Rectal smooth muscle tissue (tissue), 1 donor: ENCODE results near the gene ING4.
"Not testable (repeated sequence)": the region's sequence is repeated elsewhere in the genome, so short reads cannot be mapped to it uniquely, and the experiment has no call there.

Experiments
- H3K27ac ChIP-seq: one replicate; pipeline ENCODE4 v1.7.0; 2013; ENCODE audit warnings: low read depth, low read length, inconsistent platforms
- H3K27me3 ChIP-seq: one replicate; pipeline ENCODE4 v1.7.0; 2013; ENCODE audit warnings: low read length; ENCODE audit not compliant: control insufficient read depth, insufficient read depth
- H3K36me3 ChIP-seq: one replicate; pipeline ENCODE4 v1.7.0; 2013; ENCODE audit warnings: low read length; ENCODE audit not compliant: control insufficient read depth, insufficient read depth
- H3K4me1 ChIP-seq: one replicate; pipeline ENCODE4 v1.7.0; 2013; ENCODE audit warnings: low read length; ENCODE audit not compliant: control insufficient read depth, insufficient read depth
- H3K4me3 ChIP-seq: one replicate; pipeline ENCODE4 v1.7.0; 2013; ENCODE audit warnings: low read length
- H3K9ac ChIP-seq: one replicate; pipeline ENCODE4 v1.7.0; 2013; ENCODE audit warnings: low read length

ING4 gene

GRCh38 chr12:6662906-6663742 lies at the start of gene ING4:
Gene ING4, minus strand, starts transcription at chr12:6663119. Its CDS starts 18 bp downstream, at chr12:6663101.
- Histone ChIP-seq H3K27ac (peak within 1 kb of the TSS; percentile 76), H3K4me1 (peaks cover 6% of the 10 kb centered on the region), H3K4me3 (peak within 1 kb of the TSS; percentile 86), H3K36me3 (no peaks in the 10 kb centered on the region), H3K9ac (peak within 1 kb of the TSS; percentile 59), H3K27me3 (no peaks in the 10 kb centered on the region)

DNA sequence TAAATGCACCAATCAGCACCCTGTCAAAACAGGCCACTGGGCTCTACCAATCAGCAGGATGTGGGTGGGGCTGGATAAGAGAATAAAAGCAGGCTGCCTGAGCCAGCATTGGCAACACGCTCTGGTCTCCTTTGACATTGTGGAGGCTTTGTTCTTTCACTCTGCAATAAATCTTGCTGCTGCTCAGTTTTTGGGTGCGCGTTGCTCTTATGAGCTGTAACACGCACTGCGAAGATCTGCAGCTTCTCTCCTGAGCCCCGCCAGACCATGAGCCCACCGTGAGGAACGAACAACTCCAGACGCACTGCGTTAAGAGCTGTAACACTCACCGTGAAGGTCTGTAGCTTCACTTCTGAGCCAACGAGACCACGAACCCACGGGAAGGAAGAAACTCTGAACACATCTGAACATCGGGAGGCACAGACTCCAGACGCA lies 46.1 kb upstream of the ING4 start:
- H3K9ac ChIP-seq = no peak overlapping the region
- H3K4me1 ChIP-seq = no peaks in the 10 kb centered on the region
- no peaks in the 10 kb centered on the region for H3K36me3 ChIP-seq
- H3K27ac ChIP-seq = no peak overlapping the region
- no peak overlapping the region for H3K4me3 ChIP-seq
- H3K27me3 ChIP-seq = no peaks in the 10 kb centered on the region

GRCh38 chr12:6708351-6708750 lies 45.4 kb upstream of the ING4 start:
- H3K9ac ChIP-seq, H3K4me3 ChIP-seq, H3K27me3 ChIP-seq, H3K36me3 ChIP-seq, H3K4me1 ChIP-seq, H3K27ac ChIP-seq: not testable (repeated sequence)

GRCh38 chr12:6703631-6704030 lies 40.7 kb upstream of the ING4 start:
- H3K27me3 ChIP-seq = peaks cover 21% of the 10 kb centered on the region

DNA sequence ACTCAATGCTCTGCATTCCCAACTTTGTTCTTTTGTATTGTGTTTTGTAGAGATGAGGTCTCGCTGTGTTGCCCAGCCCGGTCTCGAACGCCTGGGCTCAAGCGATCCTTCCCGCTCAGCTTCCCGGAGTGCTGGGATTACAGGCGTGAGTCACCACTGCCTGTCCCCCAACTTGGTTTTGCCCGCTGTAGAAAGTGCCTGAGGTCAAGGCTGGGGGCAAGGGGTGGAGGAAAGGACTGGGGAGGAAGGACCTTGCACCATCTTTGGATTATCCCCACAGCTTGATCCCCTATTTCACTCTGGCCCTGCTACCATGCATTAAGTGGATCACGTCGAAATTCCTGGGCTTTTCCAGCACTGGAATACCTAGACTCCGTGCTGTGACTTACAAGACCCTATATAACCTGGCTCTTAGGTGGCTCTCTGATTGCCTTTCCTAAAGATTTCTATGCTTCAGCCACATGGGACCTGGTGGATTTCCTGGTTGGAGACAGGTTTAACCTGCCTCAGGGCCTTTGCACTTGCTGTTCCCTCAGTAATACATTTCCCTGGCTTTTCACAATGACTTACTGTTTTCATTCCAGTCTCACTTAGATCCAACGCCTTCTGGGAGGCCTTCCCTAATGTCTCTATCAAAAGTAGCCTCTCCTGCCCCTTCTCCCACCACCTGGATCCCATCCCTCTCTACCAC lies 38.3 kb upstream of the ING4 start:
- Histone ChIP-seq H3K36me3 (no peaks in the 10 kb centered on the region), H3K9ac (no peak overlapping the region), H3K4me3 (peak overlapping the region; percentile 52), H3K27ac (no peak overlapping the region), H3K27me3 (peaks cover 26% of the 10 kb centered on the region), H3K4me1 (no peaks in the 10 kb centered on the region)

More at GRCh38 chr12:6703631-6704030, 40.7 kb upstream of the ING4 start:
- H3K36me3 ChIP-seq = no peaks in the 10 kb centered on the region
- no peak overlapping the region for H3K4me3 ChIP-seq
- no peak overlapping the region for H3K27ac ChIP-seq
- no peak overlapping the region for H3K9ac ChIP-seq
- no peaks in the 10 kb centered on the region for H3K4me1 ChIP-seq

DNA sequence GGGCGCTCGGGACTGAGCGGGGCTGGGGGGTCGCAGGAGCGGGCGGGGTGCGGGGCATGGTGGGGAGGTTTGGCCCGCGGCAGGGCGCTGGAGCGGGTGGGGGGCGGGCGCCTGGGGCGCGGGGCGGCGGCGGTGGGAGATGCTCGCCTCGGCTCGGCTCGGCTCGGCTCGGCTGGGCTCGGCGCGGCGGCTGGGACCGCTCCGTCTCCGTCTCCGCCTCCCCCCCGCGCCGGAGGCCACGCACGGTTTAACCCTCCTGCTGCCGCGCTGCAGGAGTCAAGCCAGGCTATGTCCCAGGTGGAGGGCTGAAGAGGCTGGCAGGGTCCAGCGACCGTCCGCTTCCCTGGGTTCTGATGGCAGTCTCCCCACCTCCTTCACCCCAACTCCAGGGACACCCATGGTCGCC lies 37.7 kb upstream of the ING4 start, which contains the start of gene PIANP:
PIANP (minus strand) TSS at position 170 of the 406 bp plus-strand sequence. CDS start 2,754 bp downstream, outside the sequence.
- Histone ChIP-seq H3K4me3 (peak within 1 kb of the TSS; percentile 59), H3K27ac (no peak within 1 kb of the TSS), H3K36me3 (no peaks in the 10 kb centered on the region), H3K4me1 (no peaks in the 10 kb centered on the region), H3K9ac (no peak within 1 kb of the TSS), H3K27me3 (peaks cover 26% of the 10 kb centered on the region)

- H3K9ac ChIP-seq = no peak overlapping the region
- peak overlapping the region; percentile 59 for H3K4me3 ChIP-seq
- H3K27me3 ChIP-seq = peaks cover 26% of the 10 kb centered on the region
- no peaks in the 10 kb centered on the region for H3K36me3 ChIP-seq
- no peaks in the 10 kb centered on the region for H3K4me1 ChIP-seq
- no peak overlapping the region for H3K27ac ChIP-seq
Measured at GRCh38 chr12:6699989-6700645, 37.2 kb upstream of the ING4 start.

DNA sequence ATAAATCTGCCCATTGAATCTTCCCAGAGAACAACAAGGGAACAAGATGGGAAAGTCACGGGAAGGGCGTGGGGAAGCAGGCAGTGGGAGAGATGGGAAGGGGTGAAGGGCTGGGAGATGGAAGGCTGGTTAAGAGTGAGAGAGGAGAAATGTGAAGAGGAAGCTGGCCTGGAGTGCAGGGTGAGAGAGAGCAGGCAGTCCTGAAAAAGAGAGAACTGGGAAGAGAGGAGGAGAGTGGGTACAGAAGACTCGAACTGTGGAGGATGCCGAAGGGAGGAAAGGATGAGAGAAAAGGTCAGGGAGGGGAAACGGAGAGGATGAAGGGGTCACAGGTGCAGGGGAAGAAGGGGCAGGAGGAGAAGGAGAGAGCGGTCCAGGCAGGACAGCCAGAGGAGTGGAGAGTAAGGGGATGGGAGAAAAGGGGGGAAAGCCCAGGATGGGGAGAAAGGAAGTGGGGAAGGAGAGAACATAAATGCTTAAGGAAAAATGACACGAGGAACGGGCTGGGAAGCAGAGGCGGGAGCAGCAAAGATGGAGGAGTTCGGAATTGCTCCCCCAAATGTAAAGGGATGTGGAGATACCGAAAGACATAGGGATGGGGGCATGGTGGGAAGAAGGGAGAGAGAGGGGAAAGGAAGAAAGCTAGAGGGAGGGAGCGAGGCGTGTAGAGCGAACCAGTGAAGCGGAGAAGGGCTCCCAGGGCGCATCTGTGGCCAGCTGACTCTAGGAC lies 36.5 kb upstream of the ING4 start:
- H3K4me1 ChIP-seq = no peaks in the 10 kb centered on the region
- H3K9ac ChIP-seq = no peak overlapping the region
- H3K4me3 ChIP-seq = peak overlapping the region; percentile 44
- H3K27ac ChIP-seq = no peak overlapping the region
- H3K27me3 ChIP-seq = peaks cover 26% of the 10 kb centered on the region
- H3K36me3 ChIP-seq = no peaks in the 10 kb centered on the region

DNA sequence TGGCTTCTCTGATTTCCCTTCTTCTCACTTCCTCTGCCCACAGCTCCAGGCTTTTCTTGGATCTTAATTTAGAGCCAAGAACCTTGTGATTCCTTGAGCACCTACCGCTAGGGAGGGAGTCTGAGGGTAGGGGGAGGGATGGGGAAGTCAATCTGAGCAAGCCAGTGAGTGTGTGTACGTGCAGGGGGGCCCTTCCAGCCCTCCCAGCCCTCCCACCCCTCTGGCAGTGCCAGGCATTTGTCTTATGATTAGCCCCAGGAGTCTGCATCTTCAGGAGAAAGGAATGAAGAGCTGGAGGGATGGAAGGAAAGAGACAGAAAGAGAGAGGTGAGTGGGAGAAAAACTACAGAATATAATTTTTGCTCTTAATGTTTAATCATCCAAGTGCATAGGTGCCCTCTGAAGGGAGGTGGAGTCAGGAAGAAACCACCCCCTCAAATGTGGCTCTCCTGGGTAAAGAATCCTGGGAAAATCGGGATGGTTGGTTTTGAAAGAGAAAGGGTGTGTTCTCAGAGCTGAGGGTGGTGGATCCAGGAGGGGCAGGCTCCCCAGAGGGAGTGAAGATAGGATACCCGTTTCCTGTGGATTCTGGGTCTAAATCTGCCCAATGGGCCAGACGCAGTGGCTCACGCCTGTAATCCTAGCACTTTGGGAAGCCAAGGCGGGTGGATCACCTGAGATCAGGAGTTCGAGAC lies 35.6 kb upstream of the ING4 start:
- H3K27ac ChIP-seq = no peak overlapping the region
- peaks cover 21% of the 10 kb centered on the region for H3K27me3 ChIP-seq
- H3K9ac ChIP-seq = no peak overlapping the region
- no peak overlapping the region for H3K4me3 ChIP-seq
- H3K4me1 ChIP-seq = no peaks in the 10 kb centered on the region
- H3K36me3 ChIP-seq = no peaks in the 10 kb centered on the region

GRCh38 chr12:6697584-6698351 lies 34.8 kb upstream of the ING4 start:
- no peak overlapping the region for H3K27ac ChIP-seq
- no peak overlapping the region for H3K4me3 ChIP-seq
- H3K9ac ChIP-seq = no peak overlapping the region
- no peaks in the 10 kb centered on the region for H3K4me1 ChIP-seq
- peaks cover 18% of the 10 kb centered on the region for H3K27me3 ChIP-seq
- no peaks in the 10 kb centered on the region for H3K36me3 ChIP-seq
